ENCODE measurements around the gene HIP1.

Gene HIP1

DNA sequence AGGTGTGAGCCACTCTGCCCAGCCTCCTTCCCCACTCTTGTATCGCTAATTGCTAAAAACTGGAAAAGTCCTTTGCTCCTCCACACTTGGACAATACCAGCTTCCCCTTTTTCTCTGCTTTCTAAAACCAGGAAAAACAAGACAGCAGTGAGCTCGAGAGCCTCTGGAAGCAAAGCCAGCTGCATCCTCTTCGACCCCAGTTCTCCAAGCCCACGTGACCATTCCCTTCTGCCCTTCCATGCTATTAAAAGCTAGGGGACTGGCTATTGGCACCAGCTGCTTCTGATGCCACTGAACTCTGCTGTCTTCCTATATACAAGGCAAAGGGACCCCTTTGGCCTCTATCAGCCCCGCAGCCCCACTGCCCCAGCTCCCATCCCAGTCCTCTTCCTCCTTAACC is 154.4 kb downstream of the HIP1 start:
- no peak overlapping the region for H3K4me3 ChIP-seq (ENCODE audit: low read depth, low read length)
- no peak for DNase-seq (ENCODE audit: low read depth)
- TF ChIP-seq MYC (IDR thresholded peaks at IDR 0.05; ENCODE audit: low read depth, low read length), result no peak

DNA sequence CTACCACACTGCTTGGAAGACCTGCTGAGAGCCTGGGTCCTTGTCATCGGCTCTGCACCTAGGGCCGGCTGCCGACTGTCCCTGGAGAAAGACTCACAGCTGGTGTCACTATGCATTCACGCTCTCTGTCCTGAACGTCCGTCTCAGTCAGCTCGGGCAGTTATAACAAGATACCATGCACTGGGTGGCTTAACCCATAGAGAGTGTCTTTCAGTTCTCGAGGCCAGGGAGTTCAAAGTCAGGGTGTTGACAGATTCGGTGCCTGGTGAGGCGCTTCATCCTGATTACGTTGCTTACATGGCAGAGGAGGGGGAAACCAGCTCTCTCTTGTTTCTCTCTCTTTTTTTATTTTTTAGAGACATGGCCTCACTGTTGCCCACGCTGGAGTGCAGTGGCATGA is 155.5 kb downstream of the HIP1 start:
- TF ChIP-seq POLR2A (IDR thresholded peaks at IDR 0.05; ENCODE audit: extremely low read depth, insufficient read length) (no peak), MYC (IDR thresholded peaks at IDR 0.05; ENCODE audit: low read depth, low read length) (no peak)
- TF ChIP-seq, protein P1, sequence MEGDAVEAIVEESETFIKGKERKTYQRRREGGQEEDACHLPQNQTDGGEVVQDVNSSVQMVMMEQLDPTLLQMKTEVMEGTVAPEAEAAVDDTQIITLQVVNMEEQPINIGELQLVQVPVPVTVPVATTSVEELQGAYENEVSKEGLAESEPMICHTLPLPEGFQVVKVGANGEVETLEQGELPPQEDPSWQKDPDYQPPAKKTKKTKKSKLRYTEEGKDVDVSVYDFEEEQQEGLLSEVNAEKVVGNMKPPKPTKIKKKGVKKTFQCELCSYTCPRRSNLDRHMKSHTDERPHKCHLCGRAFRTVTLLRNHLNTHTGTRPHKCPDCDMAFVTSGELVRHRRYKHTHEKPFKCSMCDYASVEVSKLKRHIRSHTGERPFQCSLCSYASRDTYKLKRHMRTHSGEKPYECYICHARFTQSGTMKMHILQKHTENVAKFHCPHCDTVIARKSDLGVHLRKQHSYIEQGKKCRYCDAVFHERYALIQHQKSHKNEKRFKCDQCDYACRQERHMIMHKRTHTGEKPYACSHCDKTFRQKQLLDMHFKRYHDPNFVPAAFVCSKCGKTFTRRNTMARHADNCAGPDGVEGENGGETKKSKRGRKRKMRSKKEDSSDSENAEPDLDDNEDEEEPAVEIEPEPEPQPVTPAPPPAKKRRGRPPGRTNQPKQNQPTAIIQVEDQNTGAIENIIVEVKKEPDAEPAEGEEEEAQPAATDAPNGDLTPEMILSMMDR (IDR thresholded peaks at IDR 0.05; ENCODE audit: low read depth, low read length), result no peak
- TF ChIP-seq, protein P2, sequence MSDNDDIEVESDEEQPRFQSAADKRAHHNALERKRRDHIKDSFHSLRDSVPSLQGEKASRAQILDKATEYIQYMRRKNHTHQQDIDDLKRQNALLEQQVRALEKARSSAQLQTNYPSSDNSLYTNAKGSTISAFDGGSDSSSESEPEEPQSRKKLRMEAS (IDR thresholded peaks at IDR 0.05; ENCODE audit: low read depth, low read length), result no peak
- no peak overlapping the region for H3K4me3 ChIP-seq (ENCODE audit: low read depth, low read length)
- no peak for DNase-seq (ENCODE audit: low read depth)

DNA sequence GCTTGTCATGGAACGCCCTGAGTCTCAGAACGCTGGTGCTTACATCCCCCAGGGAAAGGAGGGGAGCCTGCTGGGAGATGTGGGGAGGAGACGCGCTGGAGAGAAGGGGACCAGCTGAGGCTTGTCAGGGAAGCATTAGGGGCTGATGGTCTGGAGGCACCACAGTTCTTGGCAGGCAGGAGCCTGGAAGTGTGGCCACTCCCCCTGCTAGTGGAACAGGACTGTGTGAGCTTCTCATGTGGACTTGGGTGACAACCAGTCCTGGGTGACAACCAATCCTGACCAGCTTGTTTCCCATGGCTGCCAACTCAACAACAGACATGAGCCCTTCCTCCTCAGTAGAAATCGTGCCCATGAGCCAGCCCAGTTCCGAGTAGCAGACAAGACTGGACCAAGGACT is 158.8 kb downstream of the HIP1 start:
- no peak overlapping the region for H3K4me3 ChIP-seq (ENCODE audit: low read depth, low read length)
- TF ChIP-seq MYC (IDR thresholded peaks at IDR 0.05; ENCODE audit: low read depth, low read length), result no peak
- TF ChIP-seq, protein P2 (IDR thresholded peaks at IDR 0.05; ENCODE audit: low read depth, low read length), result no peak
- no peak for TF ChIP-seq POLR2A (IDR thresholded peaks at IDR 0.05; ENCODE audit: extremely low read depth, insufficient read length)
- TF ChIP-seq, protein P1 (IDR thresholded peaks at IDR 0.05; ENCODE audit: low read depth, low read length), result no peak
- no peak for DNase-seq (ENCODE audit: low read depth)

DNA sequence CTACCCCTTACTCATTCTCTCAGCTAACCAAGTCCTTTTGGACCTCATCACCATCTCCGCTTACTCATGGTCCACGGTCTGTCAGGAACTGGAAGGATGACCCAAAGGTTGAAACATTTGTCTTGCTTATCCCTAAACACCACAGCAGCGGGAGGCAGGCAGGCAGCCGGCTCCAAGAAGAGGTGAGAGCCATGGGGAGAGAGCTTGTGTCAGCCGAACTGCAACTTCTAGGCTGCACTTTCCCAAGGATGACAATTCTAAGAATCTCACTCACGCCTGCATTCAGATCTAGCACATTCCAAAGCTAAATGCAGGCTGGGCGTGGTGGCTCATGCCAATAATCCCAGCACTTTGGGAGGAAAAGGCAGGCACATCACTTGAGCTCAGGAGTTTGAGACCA is 160.7 kb downstream of the HIP1 start:
- no peak overlapping the region for H3K4me3 ChIP-seq (ENCODE audit: low read depth, low read length)
- TF ChIP-seq, protein P2 (IDR thresholded peaks at IDR 0.05; ENCODE audit: low read depth, low read length), result no peak
- TF ChIP-seq, protein P1 (IDR thresholded peaks at IDR 0.05; ENCODE audit: low read depth, low read length), result no peak
- DNase-seq (ENCODE audit: low read depth), result no peak

DNA sequence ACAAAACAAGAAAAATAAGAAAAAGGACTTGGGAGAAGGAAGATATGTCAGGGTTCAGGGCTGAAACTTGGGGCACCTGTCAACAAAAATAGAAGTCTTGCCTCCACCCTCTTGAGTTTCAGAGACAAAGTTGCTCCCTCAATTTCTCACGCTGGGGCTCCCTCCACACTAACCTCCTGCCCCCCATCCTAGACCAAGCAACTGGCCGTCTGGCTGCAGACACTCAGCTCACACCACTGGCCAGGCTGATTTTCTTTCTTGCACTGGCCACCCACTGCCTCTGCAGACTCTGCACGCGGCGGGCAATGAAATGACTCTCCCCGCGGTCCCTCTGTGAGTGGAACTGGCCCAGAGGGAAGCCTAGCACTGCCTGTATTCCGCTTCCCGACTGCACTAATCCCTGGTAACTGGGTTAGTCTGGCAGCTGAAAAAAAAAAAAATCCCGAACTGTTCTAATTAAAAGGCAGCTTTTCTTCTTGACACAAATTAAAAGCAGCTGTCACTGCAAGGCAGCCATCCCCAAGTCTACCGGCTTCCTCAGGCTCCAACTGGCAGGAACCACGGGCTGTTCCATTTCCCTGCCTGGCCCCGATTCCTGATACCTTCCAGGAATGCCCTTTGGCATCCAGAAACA is 163.1 kb downstream of the HIP1 start:
- H3K4me3 ChIP-seq (ENCODE audit: low read depth, low read length), result no peak overlapping the region
- no peak for DNase-seq (ENCODE audit: low read depth)
- TF ChIP-seq POLR2A (IDR thresholded peaks at IDR 0.05; ENCODE audit: extremely low read depth, insufficient read length), result no peak
- TF ChIP-seq, protein P1 (IDR thresholded peaks at IDR 0.05; ENCODE audit: low read depth, low read length), result no peak
- no peak for TF ChIP-seq MYC (IDR thresholded peaks at IDR 0.05; ENCODE audit: low read depth, low read length)

DNA sequence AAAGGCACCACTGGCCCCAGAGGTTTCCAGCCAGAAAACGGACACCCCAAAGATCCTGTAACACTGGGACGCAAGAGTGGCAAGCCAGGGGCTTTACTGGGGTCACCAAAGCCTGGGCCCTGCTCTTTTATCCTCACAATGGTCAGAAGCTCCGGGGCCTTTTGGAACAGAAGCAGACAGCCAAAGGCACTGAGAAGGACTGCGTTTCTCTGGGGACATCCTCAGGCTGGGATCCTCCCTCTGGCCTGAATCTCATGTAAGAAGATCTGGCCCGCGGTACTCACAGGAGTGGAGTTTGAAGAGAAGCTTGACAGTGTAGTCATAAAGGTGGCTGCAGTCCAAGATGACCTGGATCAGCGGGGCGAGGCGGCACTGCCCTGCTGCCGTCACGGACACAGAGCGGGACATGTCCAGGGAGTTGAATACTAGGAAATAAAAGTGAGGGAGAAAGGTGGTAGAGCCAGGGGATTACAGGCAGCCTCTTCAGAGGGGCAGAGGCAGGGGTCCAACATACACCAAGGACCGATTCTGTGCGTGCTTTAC is 165.2 kb downstream of the HIP1 start:
- TF ChIP-seq, protein P1 (IDR thresholded peaks at IDR 0.05; ENCODE audit: low read depth, low read length), result no peak
- TF ChIP-seq MYC (IDR thresholded peaks at IDR 0.05; ENCODE audit: low read depth, low read length), result no peak
- TF ChIP-seq, protein P2 (IDR thresholded peaks at IDR 0.05; ENCODE audit: low read depth, low read length), result no peak
- TF ChIP-seq POLR2A (IDR thresholded peaks at IDR 0.05; ENCODE audit: extremely low read depth, insufficient read length), result no peak
- no peak overlapping the region for H3K4me3 ChIP-seq (ENCODE audit: low read depth, low read length)
- no peak for DNase-seq (ENCODE audit: low read depth)
